ENCODE data around the gene MCU. TPM values are rescaled to one million over a fixed set of nuclear protein-coding genes. Genes with fewer than 3 reads are reported as not detected.

The MCU gene
- total RNA-seq, 4 donors from 2014 or later, result 17.6 to 24.9 (median 20.3) TPM

GRCh38 chr10:72688208-72688651, 3.7 kb upstream of the MCU start:
- Histone ChIP-seq H3K4me1 (peaks cover 0 to 11% (median 3%) of the 10 kb centered on the region in 3 donors), H3K27me3 (no peaks in the 10 kb centered on the region), H3K4me3 (no peak overlapping the region), H3K36me3 (no peaks in the 10 kb centered on the region), H3K27ac (no peak overlapping the region), H3K9me3 (no peaks in the 10 kb centered on the region)
- WGBS, 2 donors (ENCODE audit: low coverage in 1 of 2), result 47 to 49% methylated on average over 2 of the region's 2 CpGs
- TF ChIP-seq POLR2A (IDR thresholded peaks at IDR 0.05) (no peak), POLR2AphosphoS5 (IDR thresholded peaks at IDR 0.05) (no peak), EP300 (IDR thresholded peaks at IDR 0.05) (no peak)
- TF ChIP-seq, protein P1, sequence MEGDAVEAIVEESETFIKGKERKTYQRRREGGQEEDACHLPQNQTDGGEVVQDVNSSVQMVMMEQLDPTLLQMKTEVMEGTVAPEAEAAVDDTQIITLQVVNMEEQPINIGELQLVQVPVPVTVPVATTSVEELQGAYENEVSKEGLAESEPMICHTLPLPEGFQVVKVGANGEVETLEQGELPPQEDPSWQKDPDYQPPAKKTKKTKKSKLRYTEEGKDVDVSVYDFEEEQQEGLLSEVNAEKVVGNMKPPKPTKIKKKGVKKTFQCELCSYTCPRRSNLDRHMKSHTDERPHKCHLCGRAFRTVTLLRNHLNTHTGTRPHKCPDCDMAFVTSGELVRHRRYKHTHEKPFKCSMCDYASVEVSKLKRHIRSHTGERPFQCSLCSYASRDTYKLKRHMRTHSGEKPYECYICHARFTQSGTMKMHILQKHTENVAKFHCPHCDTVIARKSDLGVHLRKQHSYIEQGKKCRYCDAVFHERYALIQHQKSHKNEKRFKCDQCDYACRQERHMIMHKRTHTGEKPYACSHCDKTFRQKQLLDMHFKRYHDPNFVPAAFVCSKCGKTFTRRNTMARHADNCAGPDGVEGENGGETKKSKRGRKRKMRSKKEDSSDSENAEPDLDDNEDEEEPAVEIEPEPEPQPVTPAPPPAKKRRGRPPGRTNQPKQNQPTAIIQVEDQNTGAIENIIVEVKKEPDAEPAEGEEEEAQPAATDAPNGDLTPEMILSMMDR (IDR thresholded peaks at IDR 0.05), result no peak
- ATAC-seq, result no peak

GRCh38 chr10:72689660-72690059, 2.3 kb upstream of the MCU start:
- ATAC-seq, result no peak
- H3K27me3 ChIP-seq, result no peaks in the 10 kb centered on the region
- H3K36me3 ChIP-seq, result no peaks in the 10 kb centered on the region
- peaks cover 3 to 25% (median 6%) of the 10 kb centered on the region in 3 donors for H3K4me1 ChIP-seq
- no peak overlapping the region for H3K4me3 ChIP-seq
- TF ChIP-seq EP300 (IDR thresholded peaks at IDR 0.05) (no peak), POLR2A (IDR thresholded peaks at IDR 0.05) (no peak), POLR2AphosphoS5 (IDR thresholded peaks at IDR 0.05) (no peak)
- TF ChIP-seq, protein P1 (IDR thresholded peaks at IDR 0.05), result no peak
- H3K27ac ChIP-seq, result no peak overlapping the region
- no peaks in the 10 kb centered on the region for H3K9me3 ChIP-seq
- 71 to 100% methylated on average over 1 of the region's 1 CpG for WGBS, 2 donors (ENCODE audit: low coverage in 1 of 2)

DNA sequence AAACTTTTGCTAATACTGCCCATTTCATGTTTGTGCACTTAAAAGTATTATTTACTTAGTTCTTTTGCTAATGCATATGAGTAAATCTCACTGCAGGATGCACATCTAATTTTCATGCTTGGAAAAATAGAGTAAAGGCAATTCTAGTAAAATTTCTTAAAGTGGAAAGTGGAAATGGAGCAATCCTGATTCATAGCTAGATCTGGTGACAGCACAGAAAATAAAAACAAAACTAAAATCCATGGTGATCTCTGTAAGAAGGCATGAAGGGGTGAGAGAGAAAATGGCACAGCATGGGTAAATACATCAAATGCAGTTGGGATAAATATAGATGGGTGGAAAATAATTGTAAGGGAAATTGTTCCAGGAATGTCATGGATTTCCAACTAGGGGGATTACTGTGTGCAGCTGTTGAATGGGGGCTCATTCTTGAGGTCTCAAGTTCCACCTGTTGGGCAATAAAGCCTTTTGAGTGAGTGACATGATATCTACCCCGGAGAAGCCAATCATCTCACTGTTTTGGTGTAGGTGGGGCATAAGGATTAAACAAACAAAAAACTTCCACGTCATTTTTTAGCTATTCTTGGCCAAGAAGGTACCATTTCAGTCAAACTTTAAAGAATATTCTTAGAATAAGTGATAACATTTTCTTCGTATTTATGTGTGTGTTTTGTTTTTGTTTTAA, 1.7 kb upstream of the MCU start:
- no peak for ATAC-seq
- TF ChIP-seq, protein P1 (IDR thresholded peaks at IDR 0.05), result no peak
- no peak for TF ChIP-seq EP300 (IDR thresholded peaks at IDR 0.05)
- Histone ChIP-seq H3K4me3 (no peak overlapping the region), H3K9me3 (no peaks in the 10 kb centered on the region), H3K36me3 (no peaks in the 10 kb centered on the region), H3K27me3 (no peaks in the 10 kb centered on the region), H3K27ac (no peak overlapping the region), H3K4me1 (peaks cover 6 to 31% (median 9%) of the 10 kb centered on the region in 3 donors)
- 57 to 62% methylated on average over 3 of the region's 3 CpGs for WGBS, 2 donors (ENCODE audit: low coverage in 1 of 2)

DNA sequence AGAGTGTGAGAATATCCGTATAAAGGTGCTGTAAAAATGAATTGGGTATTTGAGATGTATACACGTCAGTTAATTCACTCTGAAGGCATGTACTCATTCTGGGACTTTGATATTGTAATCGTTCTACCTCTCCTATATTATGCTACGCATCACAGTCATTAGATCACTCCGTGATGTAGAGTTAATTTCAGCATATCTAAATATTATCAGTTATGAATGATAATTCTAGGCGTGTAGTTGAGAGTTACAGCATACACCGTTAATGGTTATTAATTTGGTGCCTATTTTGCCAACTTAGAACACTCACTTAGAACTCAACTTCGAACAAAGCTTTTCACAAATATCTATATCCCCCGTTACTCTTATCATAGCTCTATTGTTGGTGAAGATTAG, 477 bp upstream of the MCU start:
- 37 to 41% methylated on average over 4 to 9 of the region's 9 CpGs for WGBS, 2 donors (ENCODE audit: low coverage in 1 of 2)
- peaks cover 6 to 38% (median 11%) of the 10 kb centered on the region in 3 donors for H3K4me1 ChIP-seq
- H3K36me3 ChIP-seq, result no peaks in the 10 kb centered on the region
- ATAC-seq, result no peak
- no peaks in the 10 kb centered on the region for H3K9me3 ChIP-seq
- peak overlapping the region in 3 of 4 donors; percentile 90 to 97 (median 96) for H3K27ac ChIP-seq
- TF ChIP-seq EP300 (IDR thresholded peaks at IDR 0.05) (no peak), POLR2AphosphoS5 (IDR thresholded peaks at IDR 0.05) (no peak), POLR2A (IDR thresholded peaks at IDR 0.05) (no peak)
- TF ChIP-seq, protein P1 (IDR thresholded peaks at IDR 0.05), result no peak
- peak overlapping the region; percentile 71 to 97 for H3K4me3 ChIP-seq
- H3K27me3 ChIP-seq, result no peaks in the 10 kb centered on the region

DNA sequence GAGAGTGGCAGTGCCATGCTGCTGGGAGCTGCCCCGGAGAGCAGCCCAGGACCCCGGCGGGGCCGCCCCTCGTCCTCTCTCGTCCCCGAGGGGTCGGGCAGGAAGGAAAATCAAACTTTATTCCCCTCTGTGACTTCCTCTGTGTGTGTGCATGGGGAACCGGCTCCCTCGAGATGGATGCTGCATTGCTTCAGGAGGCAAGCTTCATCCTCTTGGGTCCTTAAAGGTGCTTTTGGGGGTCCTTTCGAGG, 726 bp downstream of the MCU start:
- peaks cover 6 to 38% (median 11%) of the 10 kb centered on the region in 3 donors for H3K4me1 ChIP-seq
- TF ChIP-seq, protein P1 (IDR thresholded peaks at IDR 0.05), result peak in 2 of 4 experiments; percentile 7 to 14
- TF ChIP-seq POLR2AphosphoS5 (IDR thresholded peaks at IDR 0.05), result no peak
- H3K4me3 ChIP-seq, result peak overlapping the region; percentile 71 to 97
- peak overlapping the region; percentile 73 to 97 (median 93) for H3K27ac ChIP-seq
- no peaks in the 10 kb centered on the region for H3K27me3 ChIP-seq
- H3K36me3 ChIP-seq, result no peaks in the 10 kb centered on the region
- no CpG with 5 or more reads among the region's 11 CpGs for WGBS, 2 donors (ENCODE audit: low coverage in 1 of 2)
- H3K9me3 ChIP-seq, result no peaks in the 10 kb centered on the region
- ATAC-seq, result no peak

All from gastroesophageal sphincter (tissue), 4 donors.